SJCRH30 (cell line): ENCODE measurements around the gene RMI1. TPM values are rescaled to one million over a fixed set of nuclear protein-coding genes. Genes with fewer than 3 reads are reported as not detected.
"Not testable (repeated sequence)": the region's sequence is repeated elsewhere in the genome, so short reads cannot be mapped to it uniquely, and the experiment has no call there.

Source experiments
- DNase-seq, 2 experiments: peaks; one replicate each; pipeline ENCODE4 v3.0.0-alpha.2; 2015 to 2020
- H3K27ac ChIP-seq: fragments of 250-450 bp; sonication (Bioruptor Pico); 2 replicates; pipeline ENCODE4 v1.5.1; 2020; ENCODE audit warnings: mild to moderate bottlenecking, moderate library complexity
- H3K27me3 ChIP-seq: fragments of 250-450 bp; sonication (Bioruptor Pico); 2 replicates; pipeline ENCODE4 v1.5.1; 2020; ENCODE audit warnings: mild to moderate bottlenecking, moderate library complexity
- H3K36me3 ChIP-seq: fragments of 250-450 bp; sonication (Bioruptor Pico); 2 replicates; pipeline ENCODE4 v1.5.1; 2020; ENCODE audit warnings: mild to moderate bottlenecking, moderate library complexity
- H3K4me1 ChIP-seq: fragments of 250-450 bp; sonication (Bioruptor Pico); 2 replicates; pipeline ENCODE4 v1.5.1; 2020; ENCODE audit warnings: mild to moderate bottlenecking, moderate library complexity
- H3K4me3 ChIP-seq: fragments of 250-450 bp; sonication (Bioruptor Pico); 2 replicates; pipeline ENCODE4 v1.5.1; 2020; ENCODE audit warnings: mild to moderate bottlenecking, moderate library complexity
- H3K9me3 ChIP-seq: fragments of 250-450 bp; sonication (Bioruptor Pico); replicated peaks from 2 replicates; pipeline ENCODE4 v1.5.1; 2020; ENCODE audit warnings: mild to moderate bottlenecking, moderate library complexity
- total RNA-seq: library from RNA; depleted of rRNA; stranded (reverse); fragments of >200 nt; shearing (Covaris generic); gene quantifications from 2 replicates; pipeline ENCODE4 v1.2.3, GENCODE V29; 2014; rRNA removed

RMI1 gene
- total RNA-seq, 1 experiment from 2014 or later: 10.9 TPM

DNA sequence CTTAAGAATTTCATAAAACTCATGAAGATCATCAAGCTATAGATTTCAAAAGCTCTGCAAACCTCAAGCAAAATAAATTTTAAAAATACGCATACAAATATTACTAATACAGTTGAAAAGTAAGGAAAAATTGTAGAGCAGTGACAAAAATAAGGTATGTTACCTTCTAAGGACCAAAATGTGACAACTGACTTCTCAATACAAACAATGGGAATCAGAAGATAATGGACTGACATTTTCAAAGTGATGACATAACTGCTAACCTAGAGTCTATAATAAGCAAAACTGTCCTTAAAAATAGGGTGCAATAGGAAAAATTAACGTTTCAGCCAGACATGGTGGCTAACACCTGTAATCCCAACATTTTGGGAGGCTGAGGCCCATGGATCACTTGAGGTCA, 27.1 kb downstream of the RMI1 start:
- no peak for DNase-seq
- Histone ChIP-seq H3K4me3 (no peak overlapping the region), H3K4me1 (no peaks in the 10 kb centered on the region), H3K9me3 (no peaks in the 10 kb centered on the region), H3K27ac (no peak overlapping the region), H3K36me3 (peaks cover 12% of the 10 kb centered on the region), H3K27me3 (no peaks in the 10 kb centered on the region)

- no peak overlapping the region for H3K4me3 ChIP-seq
- no peaks in the 10 kb centered on the region for H3K36me3 ChIP-seq
- no peak overlapping the region for H3K27ac ChIP-seq
- no peak for DNase-seq
- no peaks in the 10 kb centered on the region for H3K4me1 ChIP-seq
- no peaks in the 10 kb centered on the region for H3K9me3 ChIP-seq
- no peaks in the 10 kb centered on the region for H3K27me3 ChIP-seq
These were observed 43.5 kb downstream of the RMI1 start for GRCh38 chr9:84024041-84024575.

DNA sequence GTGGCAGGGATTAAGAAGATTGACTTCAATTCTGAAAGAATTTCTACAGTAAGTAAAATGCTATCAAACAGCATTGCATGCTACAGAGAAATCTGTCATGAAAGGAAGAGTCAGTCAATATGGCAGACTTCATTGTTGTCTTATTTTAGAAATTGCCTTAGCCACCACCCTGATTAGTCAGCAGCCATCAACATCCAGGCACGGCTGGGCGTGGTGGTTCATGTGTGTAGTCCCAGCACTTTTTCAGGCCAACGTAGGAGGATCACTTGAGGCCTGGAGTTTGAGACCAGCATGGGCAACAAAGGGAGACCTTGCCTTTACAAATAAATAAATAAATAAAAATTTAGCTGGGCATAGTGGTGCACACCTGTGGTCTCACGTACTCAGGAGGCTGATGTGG, 46.6 kb downstream of the RMI1 start:
- Histone ChIP-seq H3K9me3 (no peaks in the 10 kb centered on the region), H3K27me3 (no peaks in the 10 kb centered on the region), H3K36me3 (no peaks in the 10 kb centered on the region), H3K4me3 (no peak overlapping the region), H3K27ac (no peak overlapping the region), H3K4me1 (no peaks in the 10 kb centered on the region)
- DNase-seq: no peak

DNA sequence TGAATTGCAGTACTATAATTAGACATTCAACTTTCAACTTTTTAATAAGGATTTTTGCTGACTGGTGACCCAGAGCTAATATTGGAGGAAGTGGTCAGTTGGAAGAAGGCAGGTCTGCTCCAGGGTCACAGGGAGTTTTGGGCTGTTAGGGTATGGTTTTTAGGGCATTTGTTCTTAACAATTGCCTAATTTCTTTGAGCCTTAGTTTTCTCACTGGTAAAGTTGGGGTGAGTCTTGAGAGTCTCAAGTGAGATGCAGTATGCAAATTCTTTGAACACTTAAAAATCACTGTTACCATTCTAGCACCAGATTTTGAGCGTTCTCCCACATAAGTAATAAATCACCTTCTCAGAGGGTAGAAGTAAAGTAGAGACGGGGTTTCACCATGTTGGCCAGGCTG, 50.9 kb downstream of the RMI1 start:
- Histone ChIP-seq H3K36me3 (no peaks in the 10 kb centered on the region), H3K27me3 (no peaks in the 10 kb centered on the region), H3K4me3 (no peak overlapping the region), H3K4me1 (no peaks in the 10 kb centered on the region), H3K9me3 (no peaks in the 10 kb centered on the region), H3K27ac (no peak overlapping the region)
- DNase-seq: no peak

- not testable (repeated sequence) for H3K4me3 ChIP-seq, H3K36me3 ChIP-seq, H3K27me3 ChIP-seq, H3K4me1 ChIP-seq, H3K27ac ChIP-seq, DNase-seq
- peaks cover 14% of the 10 kb centered on the region; the same call in 1 of the 2 replicates for H3K9me3 ChIP-seq
These were observed 61.3 kb downstream of the RMI1 start for GRCh38 chr9:84041857-84042256.

- Histone ChIP-seq H3K4me3 (no peak overlapping the region), H3K4me1 (no peaks in the 10 kb centered on the region), H3K27me3 (no peaks in the 10 kb centered on the region), H3K9me3 (0 out of 2 replicates have a peak, but pooled peaks cover 10% of the 10 kb centered on the region), H3K36me3 (no peaks in the 10 kb centered on the region), H3K27ac (no peak overlapping the region)
- no peak for DNase-seq
These were observed 65.0 kb downstream of the RMI1 start for GRCh38 chr9:84045481-84046097.

Other genes with a start within 250 kb of the RMI1 start
- gene GKAP1, start 163.0 kb upstream of the RMI1 start, total RNA-seq: 10.8 and 13.4 TPM in 2 replicates
- 2.0 and 3.9 TPM in 2 replicates for gene KIF27, start 59.4 kb upstream of the RMI1 start, total RNA-seq
- gene HNRNPK, start 590 bp upstream of the RMI1 start, total RNA-seq: 1,096 and 1,200 TPM in 2 replicates